WTC11 (cell line): Measurements from ENCODE around the gene TC2N.

Source experiments
- CREB1 ChIP-seq: sonication (generic); formaldehyde crosslinking; IDR thresholded peaks from 2 replicates; pipeline ENCODE4 v1.8.0; 2023; ENCODE audit warnings: mild to moderate bottlenecking, missing genetic modification reagents
- CTCF ChIP-seq: fragments of 200-600 bp; IDR thresholded peaks from 2 replicates; pipeline ENCODE4 v1.8.0; 2022; ENCODE audit warnings: antibody characterized with exemption
- E2F4 ChIP-seq: sonication (generic); formaldehyde crosslinking; IDR thresholded peaks from 2 replicates; pipeline ENCODE4 v1.8.1; 2022; ENCODE audit warnings: low read depth, mild to moderate bottlenecking, moderate library complexity, missing genetic modification reagents, borderline replicate concordance
- NR2C2 ChIP-seq: sonication (generic); formaldehyde crosslinking; IDR thresholded peaks from 2 replicates; pipeline ENCODE4 v1.8.0; 2022; ENCODE audit warnings: mild to moderate bottlenecking, missing genetic modification reagents
- ZNF263 ChIP-seq: sonication (generic); formaldehyde crosslinking; IDR thresholded peaks from 2 replicates; pipeline ENCODE4 v1.8.1; 2022; ENCODE audit warnings: low read depth, mild to moderate bottlenecking, moderate library complexity, missing genetic modification reagents

GRCh38 chr14:91869556-91869955 lies 2.2 kb upstream of the TC2N start:
- TF ChIP-seq NR2C2 (CRISPR knock-in tag) (no peak), ZNF263 (no peak), CTCF (no peak), E2F4 (CRISPR knock-in tag) (no peak), CREB1 (no peak)
